ENCODE results near the gene ZNF326. TPM values are rescaled to one million over a fixed set of nuclear protein-coding genes. Genes with fewer than 3 reads are reported as not detected.

The ZNF326 gene
- total RNA-seq, 1 donor from 2014 or later = 0.75 TPM

DNA sequence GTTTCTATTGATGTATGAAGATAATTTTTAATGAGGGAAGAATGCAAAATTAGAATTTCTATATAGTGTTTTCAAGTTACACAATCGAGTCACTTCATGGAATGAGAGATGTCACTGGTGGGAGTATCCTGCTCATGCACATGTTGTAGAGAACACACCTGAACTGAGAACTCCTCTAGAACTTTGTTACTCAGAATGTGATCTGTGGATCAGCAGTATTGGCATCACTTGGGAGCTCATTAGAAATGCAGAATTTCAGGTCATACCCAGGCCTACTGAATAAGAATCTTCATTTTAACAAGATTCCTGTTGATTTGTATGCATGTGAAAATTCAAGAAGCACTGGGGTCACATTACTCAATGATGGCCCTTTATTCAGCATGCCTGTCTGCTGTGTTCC, 28.8 kb downstream of the ZNF326 start:
- Histone ChIP-seq H3K27ac (no peak overlapping the region), H3K27me3 (no peaks in the 10 kb centered on the region), H3K4me3 (no peak overlapping the region), H3K36me3 (peaks cover 52 to 82% of the 10 kb centered on the region in 2 donors), H3K4me1 (no peaks in the 10 kb centered on the region), H3K9me3 (no peaks in the 10 kb centered on the region)
- no peak for DNase-seq (ENCODE audit: low spot score in 2 of 2)
- intact Hi-C loops (cut with DNase I) = no loop called here
- no peak for TF ChIP-seq CTCF (IDR thresholded peaks at IDR 0.05)

GRCh38 chr1:90027281-90027680, 32.4 kb downstream of the ZNF326 start:
- no peak for DNase-seq (ENCODE audit: low spot score in 2 of 2)
- Histone ChIP-seq H3K4me3 (no peak overlapping the region), H3K4me1 (no peaks in the 10 kb centered on the region), H3K9me3 (no peaks in the 10 kb centered on the region), H3K27me3 (no peaks in the 10 kb centered on the region), H3K36me3 (peaks cover 31 to 63% of the 10 kb centered on the region in 2 donors), H3K27ac (no peak overlapping the region)
- intact Hi-C loops (cut with DNase I) = no loop called here
- no peak for TF ChIP-seq CTCF (IDR thresholded peaks at IDR 0.05)

- Histone ChIP-seq H3K36me3 (no peaks in the 10 kb centered on the region), H3K27me3 (no peaks in the 10 kb centered on the region), H3K9me3 (no peaks in the 10 kb centered on the region), H3K4me1 (no peaks in the 10 kb centered on the region), H3K4me3 (no peak overlapping the region), H3K27ac (no peak overlapping the region)
- DNase-seq (ENCODE audit: low spot score in 2 of 2) = no peak
- intact Hi-C loops (cut with DNase I) = no loop called here
- no peak for TF ChIP-seq CTCF (IDR thresholded peaks at IDR 0.05)
Observed at GRCh38 chr1:90039652-90040051, 44.7 kb downstream of the ZNF326 start.

GRCh38 chr1:90043586-90043985, 48.7 kb downstream of the ZNF326 start:
- no peak for DNase-seq (ENCODE audit: low spot score in 2 of 2)
- no peaks in the 10 kb centered on the region for H3K27me3 ChIP-seq
- H3K9me3 ChIP-seq = no peaks in the 10 kb centered on the region
- no peak for TF ChIP-seq CTCF (IDR thresholded peaks at IDR 0.05)
- no peak overlapping the region for H3K27ac ChIP-seq
- no peak overlapping the region for H3K4me3 ChIP-seq
- no peaks in the 10 kb centered on the region for H3K4me1 ChIP-seq
- intact Hi-C loops (cut with DNase I) = no loop called here
- H3K36me3 ChIP-seq = no peaks in the 10 kb centered on the region

- intact Hi-C loops (cut with DNase I) = no loop called here
Observed at GRCh38 chr1:90044346-90044745, 49.4 kb downstream of the ZNF326 start.

More at GRCh38 chr1:90044346-90044745, 49.4 kb downstream of the ZNF326 start:
- Histone ChIP-seq H3K27ac (no peak overlapping the region), H3K27me3 (no peaks in the 10 kb centered on the region), H3K4me1 (no peaks in the 10 kb centered on the region), H3K9me3 (no peaks in the 10 kb centered on the region), H3K36me3 (no peaks in the 10 kb centered on the region), H3K4me3 (no peak overlapping the region)
- DNase-seq (ENCODE audit: low spot score in 2 of 2) = no peak
- TF ChIP-seq CTCF (IDR thresholded peaks at IDR 0.05) = no peak
